Activated CD4-positive, alpha-beta T cell treated with anti-CD3 and anti-CD28 coated beads, Interleukin-2, amount 50 U/mL, for 48 hours (primary cell): ENCODE results near the gene RAB3A.

ENCODE experiments used
- DNase-seq, 2 experiments: peaks; one replicate each; pipeline ENCODE4 v3.0.0-alpha.2; 2020

The RAB3A gene, protein sequence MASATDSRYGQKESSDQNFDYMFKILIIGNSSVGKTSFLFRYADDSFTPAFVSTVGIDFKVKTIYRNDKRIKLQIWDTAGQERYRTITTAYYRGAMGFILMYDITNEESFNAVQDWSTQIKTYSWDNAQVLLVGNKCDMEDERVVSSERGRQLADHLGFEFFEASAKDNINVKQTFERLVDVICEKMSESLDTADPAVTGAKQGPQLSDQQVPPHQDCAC

DNA sequence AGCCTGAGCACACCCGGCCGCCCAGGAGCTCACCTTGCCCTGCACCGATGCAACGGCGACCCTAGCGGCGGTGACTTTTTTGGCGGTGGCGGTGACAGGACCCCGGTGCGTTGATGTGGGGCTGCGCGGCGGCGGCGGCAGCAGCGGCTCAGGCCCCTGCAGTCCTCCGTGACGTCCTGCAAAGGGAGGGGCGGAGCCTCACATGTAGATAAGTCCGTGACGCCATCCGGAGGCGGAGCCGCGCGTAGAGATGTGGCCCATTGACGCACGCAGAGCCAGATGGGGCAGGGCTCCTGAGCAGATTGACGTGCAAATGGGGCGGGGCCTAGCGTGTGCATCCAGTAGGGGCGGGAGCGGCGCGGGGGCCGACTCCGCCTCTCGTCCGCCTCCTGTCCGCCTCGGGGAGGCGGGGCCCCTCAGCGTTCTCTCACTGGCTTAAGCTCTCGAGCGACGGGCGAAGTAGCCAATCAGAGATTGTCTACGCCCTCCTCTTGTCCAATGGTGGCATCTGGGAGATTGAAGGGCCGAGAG, at the start of gene RAB3A:
TSS of gene RAB3A (minus strand) at position 180 of the 531 bp plus-strand sequence. CDS start 1,302 bp downstream, outside the sequence.
- peak; percentile 100 for DNase-seq

DNA sequence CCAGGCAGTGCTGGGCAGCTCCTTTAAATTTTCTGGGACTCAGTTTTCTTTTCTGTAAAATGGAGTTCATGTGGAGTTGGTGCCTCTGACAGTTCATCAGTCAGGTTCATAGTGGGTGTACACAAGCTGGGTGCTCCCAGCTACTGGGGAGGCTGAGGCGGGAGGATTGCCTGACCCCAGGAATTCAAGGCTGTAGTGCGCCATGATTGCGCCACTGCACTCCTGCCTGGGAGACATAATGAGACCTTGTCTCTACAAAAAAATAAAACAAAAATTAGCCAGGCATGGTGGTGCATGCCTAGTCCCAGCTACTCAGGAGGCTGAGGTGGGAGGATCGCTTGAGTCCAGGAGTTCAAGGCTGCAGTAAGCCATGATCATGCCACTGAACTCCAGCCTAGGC, 49.3 kb upstream of the RAB3A start:
- no peak for DNase-seq

DNA sequence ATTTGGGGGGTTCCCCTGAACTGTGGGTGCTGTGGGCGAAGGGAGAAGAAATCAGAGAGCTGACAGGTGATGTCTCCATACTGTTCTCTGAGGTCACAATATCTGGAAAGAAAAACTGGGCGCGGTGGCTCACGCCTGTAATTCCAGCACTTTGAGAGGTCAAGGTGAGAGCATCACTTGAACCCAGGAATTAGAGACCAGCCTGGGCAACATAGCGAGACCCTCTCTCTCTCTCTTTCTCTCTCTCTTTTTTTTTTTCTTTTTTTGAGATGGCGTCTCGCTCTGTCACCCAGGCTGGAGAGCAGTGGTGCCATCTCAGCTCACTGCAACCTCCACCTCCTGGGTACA, 48.5 kb upstream of the RAB3A start:
- no peak for DNase-seq

DNA sequence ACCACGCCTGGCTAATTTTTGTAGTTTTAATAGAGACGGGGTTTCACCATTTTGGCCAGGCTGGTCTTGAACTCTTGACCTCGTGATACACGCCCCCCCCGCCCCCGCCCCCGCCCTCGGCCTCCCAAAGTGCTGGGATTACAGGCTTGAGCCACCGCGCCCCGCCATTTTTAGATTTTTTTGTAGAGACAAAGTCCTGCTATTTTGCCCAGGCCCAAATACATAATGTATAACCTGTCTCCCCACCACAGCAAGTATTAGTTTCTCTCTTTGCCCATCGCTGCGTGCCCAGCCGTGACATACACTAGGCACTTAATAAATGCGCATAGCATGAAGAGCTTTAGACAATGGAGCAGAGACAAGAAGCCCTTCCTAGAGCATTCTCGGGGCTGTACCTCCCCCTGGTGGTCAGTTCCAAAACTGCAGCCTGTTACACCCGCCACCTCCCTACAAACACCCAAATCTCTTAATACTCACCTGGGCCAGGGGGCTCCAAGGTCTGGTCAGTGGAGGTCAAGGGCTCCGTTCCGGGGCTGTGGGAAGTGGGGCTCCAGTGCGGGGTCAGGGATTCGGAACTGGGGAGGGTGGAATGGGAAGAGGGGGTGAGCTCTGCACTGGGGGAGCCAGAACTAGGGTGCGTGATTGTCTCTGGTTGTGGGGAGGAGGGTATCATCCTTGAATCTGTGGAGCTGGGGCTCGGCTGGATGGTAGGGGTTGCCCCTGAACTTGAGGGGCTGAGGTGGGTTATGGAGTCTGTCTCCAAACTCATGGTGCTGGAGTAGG, 47.9 kb upstream of the RAB3A start:
- peak; percentile 88 to 90 for DNase-seq

DNA sequence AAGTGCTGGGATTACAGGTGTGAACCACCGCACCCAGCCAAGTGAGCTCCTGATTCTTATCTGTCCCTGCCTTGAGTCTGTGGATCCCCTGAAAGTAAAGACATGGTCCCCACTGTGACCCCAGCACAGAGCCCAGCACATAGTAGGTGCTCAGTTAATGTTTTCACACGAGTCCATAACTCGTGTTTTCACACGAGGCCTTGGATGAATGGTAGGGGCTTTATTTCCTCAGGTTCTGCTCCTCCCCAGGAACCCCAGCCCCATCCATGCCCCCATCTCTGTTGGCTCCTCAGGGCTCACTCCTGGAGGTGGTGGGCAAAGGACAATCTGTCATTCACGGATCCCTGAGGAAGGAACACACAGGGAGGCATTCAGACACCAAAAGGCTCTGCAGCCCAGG, 46.0 kb upstream of the RAB3A start:
- DNase-seq: no peak

DNA sequence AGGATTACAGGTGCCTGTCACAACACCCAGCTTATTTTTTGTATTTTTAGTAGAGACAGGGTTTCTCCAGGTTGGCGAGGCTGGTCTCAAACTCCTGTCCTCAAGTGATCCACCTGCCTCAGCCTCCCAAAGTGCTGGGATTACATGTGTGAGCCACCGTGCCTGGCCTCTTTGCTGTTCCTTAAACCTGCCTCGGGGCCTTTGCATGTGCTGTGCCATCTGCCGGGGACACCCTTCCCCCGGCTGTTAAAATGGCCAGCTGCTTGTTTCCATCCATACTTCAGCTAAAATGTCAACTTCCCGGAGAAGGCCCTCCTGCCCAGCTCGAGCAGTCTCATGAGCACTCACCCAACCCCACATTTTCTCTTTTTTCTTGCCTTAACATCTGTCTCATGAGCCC, 41.5 kb upstream of the RAB3A start:
- DNase-seq: no peak

DNA sequence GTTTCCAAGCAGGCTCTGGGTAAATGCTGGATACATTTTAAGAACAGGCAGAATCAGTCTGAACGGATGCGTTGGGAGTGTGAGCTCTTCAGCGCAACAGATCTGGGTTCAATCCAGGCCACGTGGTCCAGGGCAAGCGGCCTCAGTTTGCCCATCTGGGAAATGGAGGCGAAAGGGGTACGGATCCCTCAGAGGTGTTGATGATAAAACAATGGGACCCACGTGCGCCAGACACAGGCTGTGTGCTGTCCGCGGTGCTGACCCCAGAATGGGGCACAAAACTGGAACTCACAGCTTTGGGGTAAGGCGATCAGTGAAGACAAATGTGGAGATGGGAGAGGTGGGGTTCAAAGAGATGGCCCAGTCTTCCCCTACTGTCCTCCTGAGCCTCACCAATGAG, 35.5 kb upstream of the RAB3A start:
- no peak for DNase-seq

DNA sequence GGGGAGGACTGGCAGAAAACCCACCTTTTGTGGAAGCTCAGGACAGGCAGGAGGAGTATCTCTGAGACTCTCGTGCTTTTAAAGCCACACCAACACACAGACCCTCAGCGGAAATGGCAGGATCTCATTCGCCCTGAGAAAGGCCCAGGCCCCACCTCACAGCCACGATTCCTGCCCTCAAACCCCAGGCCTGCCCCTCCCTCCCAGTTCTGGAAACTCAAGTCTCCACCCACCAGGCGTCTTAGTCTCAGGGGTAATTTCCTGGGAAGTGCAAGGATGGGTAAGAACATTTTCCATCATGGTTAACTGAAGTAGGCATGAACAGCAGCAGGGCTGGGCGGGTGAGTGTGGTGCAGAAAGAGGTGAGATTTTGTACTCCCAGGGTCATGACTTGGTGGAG, 30.4 kb upstream of the RAB3A start:
- no peak for DNase-seq

DNA sequence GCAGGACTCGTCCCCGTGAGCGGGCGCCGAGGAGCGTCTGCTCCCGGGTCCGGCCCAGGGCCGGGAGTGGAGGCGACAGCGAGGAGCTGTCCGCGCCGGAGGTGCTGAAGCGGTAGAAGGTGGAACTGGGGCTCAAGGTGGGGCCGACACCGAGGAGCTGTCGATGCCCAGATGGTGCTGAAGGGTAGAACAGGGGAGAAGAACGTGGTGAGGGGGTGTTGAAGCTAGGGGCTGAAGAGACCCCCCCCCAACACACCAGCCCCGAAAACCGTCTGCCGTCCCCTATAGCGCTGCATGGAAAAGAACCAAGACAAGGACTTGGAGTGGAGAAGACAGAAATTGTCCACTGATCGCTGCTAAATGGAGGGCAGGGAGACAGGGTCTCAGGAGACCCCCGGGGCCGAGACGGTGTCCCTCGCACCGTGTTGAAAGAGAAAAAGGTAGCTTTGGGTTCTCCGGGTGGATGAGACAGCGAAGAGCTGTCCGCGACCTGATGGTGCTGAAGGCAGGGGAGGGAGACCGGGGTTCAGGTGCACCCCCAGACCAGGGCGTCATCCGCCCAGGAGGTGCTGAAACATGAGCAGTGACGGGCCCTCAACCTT, 29.5 kb upstream of the RAB3A start:
- peak; percentile 49 to 56 for DNase-seq

DNA sequence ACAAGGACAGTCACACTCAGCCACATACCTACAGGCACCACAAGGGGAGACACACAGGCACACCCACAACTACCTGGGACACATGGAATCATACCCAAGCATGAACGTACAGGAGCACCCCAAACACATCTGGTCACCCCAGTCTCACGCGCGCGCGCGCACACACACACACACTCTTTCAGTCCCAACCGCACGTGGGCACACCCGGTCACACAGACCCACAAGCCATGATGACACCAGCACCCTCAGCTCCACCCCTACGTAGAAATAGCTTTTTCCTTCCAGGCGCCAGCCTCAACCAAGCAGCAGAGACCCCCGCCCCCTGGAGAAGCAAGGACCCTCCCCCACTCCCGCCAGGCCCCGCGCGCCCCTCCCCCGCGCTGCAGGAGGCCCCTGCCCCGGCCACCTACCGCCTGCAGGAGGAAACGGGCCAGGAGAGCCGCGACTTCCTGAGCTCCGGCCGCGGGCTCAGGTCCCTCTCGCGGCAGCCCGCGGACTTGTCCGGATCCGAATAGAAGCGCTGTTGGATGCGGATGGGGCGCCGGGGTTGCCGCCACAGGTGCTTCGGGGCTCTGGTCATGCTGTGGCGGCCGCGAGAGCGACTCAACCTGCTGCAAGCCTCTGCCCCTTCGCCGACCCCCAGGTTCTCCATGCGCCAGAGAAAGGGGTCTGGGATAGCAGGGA, 28.8 kb upstream of the RAB3A start:
- no peak for DNase-seq

DNA sequence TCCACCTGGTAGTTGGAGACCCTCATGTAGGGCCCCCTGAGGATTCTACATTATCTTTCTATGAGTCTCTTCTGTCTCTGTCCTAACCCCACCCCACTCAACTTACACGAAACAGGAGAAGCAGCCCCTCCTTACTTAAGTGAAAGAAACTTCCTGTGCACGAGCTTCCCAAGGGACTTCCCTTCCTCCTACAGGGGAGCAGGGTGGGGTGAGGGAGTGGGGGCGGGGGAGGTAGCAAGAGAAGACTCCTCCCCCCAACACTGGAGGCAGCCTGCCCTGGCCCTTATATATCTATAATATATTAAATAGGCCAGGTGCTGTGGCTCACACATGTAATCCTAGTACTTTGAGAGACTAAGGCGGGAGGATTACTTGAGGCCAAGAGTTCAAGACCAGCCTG, 27.9 kb upstream of the RAB3A start:
- no peak for DNase-seq

DNA sequence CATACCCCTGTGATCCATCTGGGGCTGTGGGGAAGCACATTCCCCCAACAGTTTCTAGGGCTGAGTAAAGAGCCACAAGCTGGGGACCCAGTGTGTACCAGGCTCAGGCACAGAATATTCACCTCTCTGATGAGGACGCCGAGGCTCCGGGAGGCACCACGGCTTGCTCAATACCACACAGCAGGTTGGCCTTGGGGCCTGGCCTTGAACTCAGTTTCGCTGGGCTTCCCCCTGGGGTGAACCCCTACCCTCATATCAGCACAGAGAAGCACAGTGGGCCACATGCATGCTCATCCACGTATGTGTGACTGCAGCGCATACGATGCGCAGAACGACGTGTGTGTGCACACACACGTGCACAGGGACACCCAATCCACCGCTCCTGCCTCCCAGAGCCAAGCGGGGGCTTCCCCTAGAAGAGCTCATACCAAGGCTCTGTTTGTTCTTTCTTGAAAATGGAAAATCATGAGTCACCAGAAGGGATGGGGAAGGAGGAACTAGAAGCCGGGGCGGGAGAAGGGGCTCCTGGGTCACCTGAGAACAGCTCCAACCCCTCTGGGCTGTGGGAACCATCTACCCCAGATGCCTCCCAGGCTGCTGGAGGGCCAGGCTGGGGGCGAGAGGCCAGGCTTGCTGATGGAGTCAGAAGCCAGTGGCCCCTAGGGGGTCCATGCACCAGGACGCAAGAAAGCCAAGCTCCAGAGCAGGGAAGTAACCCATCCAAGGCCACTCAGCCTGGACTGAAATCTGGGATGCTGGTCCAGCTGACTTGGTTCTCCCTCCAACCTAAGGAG, 27.3 kb upstream of the RAB3A start:
- no peak for DNase-seq

DNA sequence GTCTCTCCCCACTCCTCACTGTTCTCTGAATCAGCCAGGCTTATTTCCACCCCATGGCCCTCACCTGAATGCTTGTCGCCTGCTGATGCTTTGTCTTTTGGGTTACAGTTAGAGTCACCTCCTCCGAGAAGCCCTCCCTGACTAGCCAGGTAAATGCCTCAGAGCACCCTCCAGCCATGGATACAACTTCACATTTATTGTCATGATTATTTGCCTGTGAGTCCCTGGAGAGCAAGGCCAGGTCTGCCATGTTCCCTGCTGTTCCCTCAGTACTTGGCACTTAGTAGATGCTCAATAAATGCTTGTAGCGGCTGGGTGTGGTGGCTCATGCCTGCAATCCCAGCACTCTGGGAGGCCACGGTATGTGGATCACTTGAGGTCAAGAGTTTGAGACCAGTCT, 26.1 kb upstream of the RAB3A start:
- no peak for DNase-seq

DNA sequence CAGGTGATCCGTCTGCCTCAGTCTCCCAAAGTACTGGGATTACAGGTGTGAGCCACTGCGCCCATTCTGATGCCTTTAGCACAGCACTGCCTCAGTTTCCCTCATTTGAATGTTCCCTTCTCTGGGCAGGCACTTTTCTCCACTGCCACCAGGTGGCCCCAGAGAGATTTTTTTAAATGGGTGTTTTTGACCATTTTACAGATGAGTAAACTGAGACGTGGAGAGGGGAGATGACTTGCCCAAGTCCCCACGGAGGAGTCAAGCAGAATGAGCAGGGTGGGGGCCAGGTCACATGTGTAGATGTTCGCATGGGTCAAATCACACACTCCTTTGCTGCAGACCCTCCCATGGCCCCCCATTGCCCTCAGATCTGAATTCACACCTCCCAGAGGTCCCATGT, 25.6 kb upstream of the RAB3A start:
- DNase-seq: peak; percentile 20 to 21

DNA sequence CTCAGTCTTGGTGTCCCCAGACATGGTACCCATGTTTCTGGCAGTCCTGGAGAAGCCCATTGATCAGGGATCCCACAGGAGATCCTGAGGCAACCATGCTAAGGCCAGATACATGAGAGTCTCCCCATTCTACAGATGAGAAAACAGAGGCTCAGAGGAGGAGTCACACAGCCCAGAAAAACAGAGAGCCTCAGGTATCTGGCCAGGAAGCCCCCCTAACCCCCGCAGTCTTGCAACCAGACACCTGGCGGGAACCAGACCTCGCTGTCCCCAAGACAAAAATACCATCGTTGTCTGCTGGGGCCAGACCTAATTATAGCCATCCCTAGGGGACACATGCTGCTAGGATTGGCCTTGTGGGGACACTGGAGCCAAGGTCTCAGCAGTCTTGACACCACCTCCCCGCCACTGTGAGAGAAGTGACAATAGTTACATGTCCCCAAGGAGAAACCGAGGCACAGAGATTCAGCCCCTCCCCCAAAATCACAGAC, 24.0 kb upstream of the RAB3A start:
- DNase-seq: no peak

DNA sequence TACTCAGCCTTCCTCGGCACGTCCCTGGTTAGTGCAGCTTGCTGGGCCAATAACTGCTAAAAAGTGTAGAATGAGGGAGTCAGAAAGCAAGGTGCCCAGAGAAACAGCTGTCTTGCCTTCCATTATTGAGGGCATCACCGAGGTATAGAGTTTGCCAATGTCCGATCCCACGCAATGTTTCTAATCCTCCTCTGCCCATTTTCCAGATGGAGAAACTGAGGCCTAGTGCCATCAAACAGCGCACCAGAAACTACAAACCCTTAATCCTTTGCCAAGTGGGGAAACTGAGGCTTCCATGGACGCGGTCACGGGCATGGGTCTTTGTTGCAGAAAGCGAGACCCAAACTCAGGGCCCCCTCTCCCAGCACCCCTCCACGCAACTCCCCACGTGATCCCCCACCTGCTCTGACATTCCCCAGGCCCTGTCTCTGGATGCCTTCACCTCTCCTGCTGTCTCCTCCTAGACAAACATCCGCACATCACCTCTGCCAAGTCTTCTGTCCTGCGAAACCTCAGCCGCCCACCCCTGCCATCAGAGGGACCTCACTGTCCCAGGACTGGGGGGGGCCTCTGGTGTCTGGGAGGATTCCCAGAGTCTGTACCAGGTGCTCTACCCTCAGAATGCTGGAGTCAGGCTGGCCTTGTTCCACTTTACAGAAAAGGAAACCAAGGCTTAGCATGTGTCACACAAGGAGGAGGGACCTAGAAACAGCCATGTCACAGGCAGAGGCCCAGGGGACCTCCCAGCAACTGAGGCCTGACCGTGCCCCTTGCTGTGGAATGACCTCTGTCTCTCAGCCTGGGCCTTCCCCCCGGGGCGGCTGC, 23.3 kb upstream of the RAB3A start:
- DNase-seq: no peak

DNA sequence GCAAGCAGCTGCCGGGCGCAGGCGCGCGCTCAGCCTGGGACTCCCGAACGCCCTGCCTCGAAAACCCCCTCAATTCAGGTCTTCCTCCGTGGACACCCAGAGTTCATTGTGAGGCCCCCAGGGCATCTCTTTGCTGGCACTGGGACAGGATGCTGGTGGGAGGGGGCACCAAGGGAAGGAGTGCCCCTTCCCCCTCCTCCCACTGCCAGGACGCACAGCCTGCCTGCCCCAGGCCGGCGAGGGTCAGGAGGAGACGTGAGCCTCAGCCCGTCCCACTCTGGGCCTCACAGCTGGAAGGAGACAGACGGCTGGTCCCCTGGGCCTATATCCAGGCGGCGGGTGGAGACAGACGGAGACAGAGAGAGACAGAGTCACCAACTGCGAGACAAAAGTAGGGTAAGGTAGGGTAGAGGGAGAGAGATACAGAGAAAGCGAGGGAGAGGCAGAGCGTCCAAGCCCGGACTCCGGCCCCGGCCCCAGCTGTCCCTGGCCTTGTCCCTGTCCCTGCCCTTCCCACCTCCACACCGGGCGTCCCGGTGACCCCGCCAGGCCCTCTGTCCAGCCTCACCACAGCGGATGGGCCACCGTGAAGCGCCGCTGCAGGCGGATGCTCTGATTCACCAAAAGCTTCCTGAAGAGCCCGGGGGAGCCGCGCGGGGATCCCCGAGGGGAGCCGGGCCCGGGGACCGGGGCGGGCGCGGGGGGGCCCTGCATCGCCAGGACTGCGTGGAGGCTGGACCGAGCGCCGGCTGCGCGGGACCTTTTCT, 22.0 kb upstream of the RAB3A start, which contains the start of gene PDE4C:
TSS of gene PDE4C (minus strand) at position 737 of the 767 bp plus-strand sequence. CDS start at position 714, 23 bp downstream.
- no peak for DNase-seq

DNA sequence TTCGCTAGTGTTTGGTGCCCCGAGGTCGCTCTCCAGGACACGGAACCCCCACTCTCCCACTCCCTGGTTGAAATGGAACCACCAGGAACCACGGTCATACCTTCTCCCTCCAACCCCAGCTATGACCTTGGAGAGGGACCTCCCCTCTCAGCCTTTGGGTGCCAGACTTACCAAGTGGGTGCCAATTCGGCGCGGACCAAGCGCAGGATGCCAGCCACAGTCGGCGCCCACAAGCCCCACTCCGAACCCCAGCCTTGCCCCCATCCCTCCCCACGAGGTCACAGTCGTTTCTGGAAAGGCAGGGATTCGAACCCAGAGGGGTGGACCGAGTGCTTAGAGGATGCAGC, 21.5 kb upstream of the RAB3A start:
- DNase-seq: no peak

DNA sequence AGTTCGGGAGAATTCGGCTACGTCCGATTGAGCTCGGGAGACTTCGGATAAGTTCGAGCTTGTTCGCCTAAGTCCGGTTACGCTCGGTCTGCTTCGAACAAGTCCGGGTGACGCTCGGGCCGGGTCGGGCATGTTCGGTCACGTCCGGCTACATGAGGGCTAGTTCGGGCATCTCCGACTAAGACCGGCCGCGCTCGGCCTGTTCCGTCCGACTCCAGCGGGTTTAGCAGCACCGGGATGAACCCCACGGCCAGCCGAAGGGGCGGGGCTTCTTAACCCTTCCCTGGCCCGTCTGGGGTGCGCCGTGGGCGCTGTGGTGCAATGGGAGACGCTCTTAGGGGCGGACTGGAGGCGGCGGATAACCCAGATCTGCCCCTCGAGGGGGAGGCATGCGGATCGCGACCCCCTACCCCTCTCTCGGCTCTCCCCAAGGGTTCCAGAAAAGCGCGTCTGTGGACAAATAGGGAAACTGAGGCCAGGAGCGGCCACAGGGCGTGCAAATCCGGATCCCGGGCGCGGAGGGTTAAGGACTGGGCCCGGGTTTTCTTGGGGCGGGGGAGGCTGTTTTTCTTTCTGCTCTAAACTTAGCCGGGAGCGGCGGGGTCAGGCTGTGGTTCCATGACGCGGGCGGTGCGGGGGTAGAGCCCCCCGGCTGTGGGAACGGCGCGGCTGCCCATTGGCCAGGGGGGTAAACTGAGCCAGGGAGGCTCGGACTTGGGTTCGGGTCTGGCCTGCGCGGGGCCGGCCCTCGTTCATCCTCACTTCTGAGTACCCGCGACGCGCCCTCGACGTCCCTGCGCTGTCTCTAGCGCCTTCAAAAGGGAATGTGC, 20.9 kb upstream of the RAB3A start:
- peak; percentile 94 to 96 for DNase-seq
